Limb (tissue), 2 donors: ENCODE measurements around the gene STK31.
"Not testable (repeated sequence)": the region's sequence is repeated elsewhere in the genome, so short reads cannot be mapped to it uniquely, and the experiment has no call there.

Experiments used
- DNase-seq, 2 donors: peaks; one replicate each; pipeline ENCODE4 v3.0.0-alpha.2; 2016; ENCODE audit errors: extremely low spot score in 2 of 2

Gene STK31

GRCh38 chr7:23710000-23710399, at the start of gene STK31:
TSS of gene STK31 (plus strand) at chr7:23710219. CDS start at chr7:23710286, 67 bp downstream.
- no peak for DNase-seq

GRCh38 chr7:23661385-23661784, 48.6 kb upstream of the STK31 start:
- no peak for DNase-seq

- DNase-seq: peak in 1 of 2 donors; percentile 12
These were observed 47.7 kb upstream of the STK31 start for GRCh38 chr7:23662124-23662983.

- DNase-seq: no peak
These were observed 47.1 kb upstream of the STK31 start for GRCh38 chr7:23662984-23663313.

GRCh38 chr7:23664122-23664521, 45.9 kb upstream of the STK31 start:
- no peak for DNase-seq

- no peak for DNase-seq
These were observed 38.0 kb upstream of the STK31 start for GRCh38 chr7:23672033-23672432.

GRCh38 chr7:23679898-23680413, 30.1 kb upstream of the STK31 start, which contains the start of gene FAM221A:
TSS of gene FAM221A (plus strand) at chr7:23680199. CDS start at chr7:23680219, 20 bp downstream.
- peak; percentile 85 to 92 for DNase-seq

GRCh38 chr7:23680414-23681405, 29.3 kb upstream of the STK31 start:
- peak; percentile 49 to 73 for DNase-seq

- not testable (repeated sequence) for DNase-seq
These were observed 26.0 kb upstream of the STK31 start for GRCh38 chr7:23684041-23684440.

- DNase-seq: no peak
These were observed 24.3 kb upstream of the STK31 start for GRCh38 chr7:23685731-23686130.

GRCh38 chr7:23687011-23687410, 23.0 kb upstream of the STK31 start:
- DNase-seq: no peak

GRCh38 chr7:23689165-23689564, 20.9 kb upstream of the STK31 start:
- no peak for DNase-seq

GRCh38 chr7:23691320-23691719, 18.7 kb upstream of the STK31 start:
- no peak for DNase-seq

GRCh38 chr7:23693224-23693623, 16.8 kb upstream of the STK31 start:
- no peak for DNase-seq

- DNase-seq: peak; percentile 5 to 58
These were observed 13.0 kb upstream of the STK31 start for GRCh38 chr7:23696916-23697441.

GRCh38 chr7:23698822-23699221, 11.2 kb upstream of the STK31 start:
- no peak for DNase-seq

- DNase-seq: no peak
These were observed 10.0 kb upstream of the STK31 start for GRCh38 chr7:23700046-23700445.

- DNase-seq: no peak
These were observed 803 bp upstream of the STK31 start for GRCh38 chr7:23709081-23709750.

GRCh38 chr7:23712368-23713284, 2.6 kb downstream of the STK31 start:
- DNase-seq: peak in 1 of 2 donors; percentile 87
